HG03460 (cell line): ENCODE measurements around the gene SERPINF2.
"Not testable (repeated sequence)": the region's sequence is repeated elsewhere in the genome, so short reads cannot be mapped to it uniquely, and the experiment has no call there.

Experiments used
- ATAC-seq: cut with Tn5 transposase; IDR thresholded peaks from one replicate; pipeline ENCODE4 v1.9.1; 2021; ENCODE audit not compliant: unreplicated experiment

Gene SERPINF2

DNA sequence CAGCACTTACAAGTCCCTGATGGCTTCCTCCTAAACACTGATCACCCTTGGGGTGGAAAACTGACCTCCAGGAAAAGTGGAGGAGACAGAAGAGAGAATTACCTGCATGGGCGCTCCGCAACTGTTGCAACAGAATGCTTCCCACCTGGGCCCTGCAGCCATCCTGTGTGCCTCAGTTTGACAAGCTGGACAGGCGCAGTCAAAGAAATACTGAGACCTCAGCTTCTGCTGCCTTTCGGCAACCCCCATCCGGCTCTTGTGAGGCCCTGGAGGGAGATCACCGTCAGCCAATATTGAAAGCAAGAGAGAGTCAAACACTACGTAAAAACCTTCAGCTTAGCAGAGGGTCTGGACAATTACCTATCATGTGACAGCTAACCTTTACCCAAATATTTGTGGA, 44.0 kb downstream of the SERPINF2 start:
- no peak for ATAC-seq

DNA sequence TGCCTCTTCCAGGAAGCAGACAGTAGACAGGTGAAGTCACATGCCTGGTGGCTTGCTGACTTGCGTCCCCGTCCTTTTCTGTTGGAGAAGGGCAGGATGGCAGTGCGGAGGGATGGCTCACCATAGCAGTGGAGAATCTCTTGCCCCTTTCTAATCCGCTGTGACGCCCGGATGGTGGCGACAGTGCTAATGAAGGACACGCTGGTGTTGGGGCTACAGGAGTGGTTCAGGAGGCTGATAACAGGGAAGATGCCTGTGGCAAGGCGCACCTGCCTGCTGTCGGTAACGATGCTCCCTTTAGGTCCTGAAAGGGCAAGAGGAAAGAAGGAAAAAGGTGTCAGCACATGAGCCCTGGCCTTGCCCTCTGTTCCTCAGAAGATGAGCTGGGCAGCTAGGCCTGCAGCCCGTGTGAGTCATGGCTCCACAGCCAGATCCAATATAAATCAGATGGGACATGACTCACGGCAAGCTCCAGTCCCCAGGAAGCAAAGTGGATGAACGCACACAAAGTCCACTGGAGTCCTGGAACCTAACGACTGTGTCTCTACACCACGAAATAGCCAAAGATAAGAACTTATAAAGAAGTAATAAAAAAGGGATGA, 44.7 kb downstream of the SERPINF2 start:
- ATAC-seq: no peak

DNA sequence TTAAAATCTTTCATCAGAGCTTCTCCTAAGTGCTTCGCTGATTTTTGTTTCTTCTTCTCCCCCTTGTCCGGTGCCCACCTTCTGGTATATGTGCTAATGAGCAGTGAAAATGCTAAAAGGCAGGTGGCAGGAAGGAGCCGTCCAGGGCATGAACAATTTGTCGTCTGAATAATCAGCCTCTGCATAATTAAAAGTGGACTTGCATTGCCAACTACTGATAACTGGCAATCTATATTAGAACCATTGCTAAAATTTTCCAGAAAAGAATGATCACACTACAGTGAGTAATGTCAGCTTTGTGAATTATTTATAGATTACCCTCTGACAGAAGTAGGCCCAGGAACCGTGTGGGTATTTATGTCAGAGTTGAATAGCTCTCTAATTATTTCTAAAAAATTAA, 47.3 kb downstream of the SERPINF2 start:
- no peak for ATAC-seq

DNA sequence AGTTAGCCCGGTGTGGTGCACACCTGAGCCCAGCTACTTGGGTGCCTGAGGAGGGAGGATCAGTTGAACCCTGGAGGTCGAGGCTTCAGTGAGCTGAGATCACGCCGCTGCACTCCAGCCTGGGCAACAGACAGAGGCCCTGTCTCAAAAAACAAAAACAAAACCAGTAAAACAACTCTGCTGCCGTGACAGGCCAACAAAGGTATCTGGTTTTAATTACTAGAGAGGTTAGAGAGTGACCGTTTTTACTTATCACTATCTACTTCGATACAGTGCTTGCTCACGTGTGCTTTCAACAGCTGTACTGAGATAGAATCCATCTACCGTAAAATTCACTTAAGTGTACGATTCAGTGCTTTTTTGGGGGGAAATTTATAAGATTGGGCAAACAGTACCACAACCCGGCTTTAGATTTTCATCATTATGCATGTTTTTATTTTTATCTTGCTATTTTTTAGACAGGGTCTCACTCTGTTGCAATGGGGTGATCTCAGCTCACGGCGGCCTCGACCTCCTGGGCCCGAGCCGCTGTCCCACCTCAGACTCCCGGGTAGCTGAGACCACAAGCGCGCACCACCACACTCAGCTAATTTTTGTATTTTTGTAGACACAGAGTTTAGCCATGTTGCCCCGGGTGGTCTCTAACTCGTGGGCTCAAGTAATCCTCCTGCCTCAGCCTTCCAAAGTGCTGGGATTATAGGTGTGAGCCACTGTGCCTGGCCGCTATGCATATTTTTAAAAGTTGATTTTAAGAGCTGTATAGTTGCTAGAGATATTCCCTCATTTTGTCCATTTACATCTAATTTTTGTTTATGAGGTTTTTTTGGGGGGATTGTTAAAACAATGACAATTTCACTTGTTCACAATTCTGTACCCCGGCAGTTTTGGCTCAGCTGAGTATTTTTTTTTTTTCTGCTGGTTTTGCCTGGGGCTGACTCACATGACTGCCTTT, 50.1 kb downstream of the SERPINF2 start:
- no peak for ATAC-seq

DNA sequence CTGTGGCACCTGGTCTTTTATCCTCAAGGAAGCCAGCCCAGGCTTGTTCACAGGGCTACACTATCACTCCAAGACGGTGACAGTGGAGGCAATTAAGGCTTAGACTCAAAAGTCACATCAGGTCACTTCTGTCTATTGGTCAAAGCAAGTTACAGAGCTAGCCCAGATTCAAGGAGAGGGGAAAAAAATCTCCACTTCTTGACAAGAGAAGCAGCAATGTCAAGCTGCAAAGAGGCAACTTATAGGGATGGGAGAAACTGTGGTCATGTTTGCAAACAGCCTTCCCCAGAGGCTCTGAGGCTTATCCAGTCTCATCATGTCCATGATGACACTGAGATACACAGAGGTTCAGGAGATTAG, 50.8 kb downstream of the SERPINF2 start:
- no peak for ATAC-seq

DNA sequence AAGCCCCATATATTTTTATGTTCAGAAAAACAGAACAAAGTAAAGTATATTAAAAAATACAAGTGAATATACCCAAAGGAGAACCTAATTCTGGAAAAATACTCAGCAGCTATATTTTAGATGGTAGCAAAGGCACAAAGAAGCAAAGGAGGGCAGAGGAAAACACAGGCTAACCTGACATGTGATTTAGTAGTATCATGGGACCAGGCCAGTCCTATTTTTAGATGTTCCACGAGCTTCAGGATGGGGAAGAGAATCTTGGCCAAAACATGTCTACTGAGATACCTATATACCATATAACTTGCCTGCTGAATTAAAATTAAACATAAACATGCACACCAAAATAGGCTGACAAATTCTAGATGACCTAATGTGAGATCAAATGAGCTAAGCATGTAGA, 54.1 kb downstream of the SERPINF2 start:
- no peak for ATAC-seq

DNA sequence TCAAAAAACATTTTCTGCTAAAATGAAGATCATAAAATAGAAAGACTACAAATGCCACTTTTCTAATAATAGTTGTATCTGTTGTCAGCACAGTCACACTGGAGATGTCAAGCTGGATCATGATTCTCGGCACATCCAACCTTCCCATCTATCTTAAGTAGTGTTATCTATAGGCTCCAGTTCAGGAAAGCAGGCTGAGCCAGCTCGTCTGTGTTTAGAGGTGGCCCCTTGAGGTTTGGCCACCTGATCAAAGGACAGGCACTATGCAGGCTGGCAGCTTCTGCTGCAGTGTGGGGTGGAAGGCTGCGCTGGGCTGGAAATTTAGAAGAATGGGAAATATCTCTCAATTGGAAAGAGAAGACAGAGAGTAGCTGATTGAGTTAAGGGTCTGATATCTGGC, 54.7 kb downstream of the SERPINF2 start:
- ATAC-seq: no peak

DNA sequence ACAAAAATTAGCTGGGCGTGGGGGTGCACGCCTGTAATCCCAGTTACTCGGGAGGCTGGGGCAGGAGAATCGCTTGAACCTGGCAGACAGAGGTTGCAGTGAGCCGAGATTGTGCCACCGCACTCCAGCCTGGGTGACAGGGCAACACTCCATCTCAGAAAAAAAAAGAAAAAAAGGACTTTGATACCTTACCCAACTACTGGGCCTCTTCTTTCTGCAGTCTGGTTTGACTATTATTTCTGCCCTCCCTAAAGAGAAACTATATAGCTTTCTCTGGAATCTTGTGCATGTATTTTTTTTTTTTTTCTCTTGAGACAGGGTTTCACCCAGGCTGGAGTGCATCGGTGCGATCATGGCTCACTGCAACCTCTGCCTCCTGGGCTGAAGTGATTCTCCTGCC, 55.2 kb downstream of the SERPINF2 start:
- not testable (repeated sequence) for ATAC-seq

DNA sequence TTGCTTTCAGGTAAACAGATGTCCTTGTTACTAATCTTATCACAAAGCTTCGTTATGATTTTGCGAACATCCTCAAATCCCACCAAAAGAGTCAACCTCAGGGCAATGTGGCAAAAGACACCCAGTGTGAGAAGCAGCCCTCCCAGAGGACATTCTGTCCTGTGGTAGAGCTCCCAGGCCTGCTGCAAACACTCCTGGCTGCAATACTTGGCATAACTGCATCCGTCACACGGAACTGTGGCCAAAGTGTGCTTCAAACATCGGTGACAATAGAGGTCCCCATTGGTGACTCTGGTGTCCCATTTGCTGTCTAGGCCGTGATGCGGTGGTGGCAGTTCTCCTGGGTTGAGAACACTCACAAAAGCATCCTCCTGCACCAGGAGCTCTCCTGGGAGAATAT, 57.6 kb downstream of the SERPINF2 start:
- no peak for ATAC-seq

DNA sequence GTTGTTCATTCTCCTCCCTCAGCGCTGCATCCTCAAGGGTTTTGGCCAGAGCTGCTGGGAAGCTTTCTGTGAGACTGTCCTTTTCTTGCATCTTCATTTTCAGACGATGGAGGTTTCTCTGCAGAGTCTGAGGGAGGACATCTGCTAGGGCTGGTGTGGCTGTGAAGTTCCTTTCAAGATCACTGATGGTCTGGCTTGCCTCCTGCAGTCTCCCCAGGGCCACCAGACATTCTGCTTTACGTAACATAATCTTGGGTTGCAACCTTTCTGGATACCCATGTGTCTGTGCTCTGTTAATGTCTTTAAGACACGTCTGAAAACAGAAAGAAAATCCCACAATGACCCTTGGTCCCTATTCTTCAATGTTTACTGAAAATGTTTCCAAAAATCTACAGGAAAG, 58.0 kb downstream of the SERPINF2 start:
- no peak for ATAC-seq

DNA sequence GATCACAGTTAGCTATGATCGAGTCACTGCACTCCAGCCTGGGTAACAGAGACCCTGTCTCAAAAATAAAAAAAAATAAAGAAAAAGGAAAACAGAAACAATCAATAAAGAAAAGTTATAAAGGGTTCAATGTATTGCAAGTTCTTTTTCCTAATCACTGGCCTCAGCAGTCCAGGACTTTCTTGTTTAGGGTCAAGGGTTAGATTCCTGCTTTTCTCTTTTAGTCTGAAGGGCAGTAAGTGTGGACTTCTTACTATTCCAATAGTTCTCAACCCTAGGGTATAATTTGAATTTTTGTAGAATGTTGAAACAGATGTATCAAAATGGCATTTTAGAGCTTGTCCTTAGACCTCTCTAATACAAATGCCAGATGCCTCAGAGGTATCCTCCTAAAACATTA, 59.8 kb downstream of the SERPINF2 start:
- ATAC-seq: no peak

DNA sequence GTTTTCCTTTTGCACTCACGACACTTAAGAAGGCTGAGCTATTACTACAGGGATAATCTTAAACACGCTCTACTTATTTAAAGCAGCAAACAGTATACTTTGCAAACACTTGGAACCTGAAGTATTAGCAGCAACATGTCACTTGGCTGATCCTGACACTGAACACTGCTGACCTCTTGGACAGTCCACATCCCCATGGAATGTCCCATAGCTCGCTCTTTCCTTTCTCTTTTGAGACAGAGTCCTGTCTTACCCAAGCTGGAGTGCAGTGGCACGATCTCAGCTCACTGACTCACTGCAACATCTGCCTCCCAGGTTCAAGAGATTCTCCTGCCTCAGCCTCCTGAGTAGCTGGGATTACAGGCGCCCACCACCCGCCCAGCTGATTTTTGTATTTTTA, 60.6 kb downstream of the SERPINF2 start:
- no peak for ATAC-seq
